Measurements from ENCODE around the gene CGNL1.

GRCh38 chr15:57500979-57501576, 124.8 kb downstream of the CGNL1 start:
- TF ChIP-seq, protein P1, sequence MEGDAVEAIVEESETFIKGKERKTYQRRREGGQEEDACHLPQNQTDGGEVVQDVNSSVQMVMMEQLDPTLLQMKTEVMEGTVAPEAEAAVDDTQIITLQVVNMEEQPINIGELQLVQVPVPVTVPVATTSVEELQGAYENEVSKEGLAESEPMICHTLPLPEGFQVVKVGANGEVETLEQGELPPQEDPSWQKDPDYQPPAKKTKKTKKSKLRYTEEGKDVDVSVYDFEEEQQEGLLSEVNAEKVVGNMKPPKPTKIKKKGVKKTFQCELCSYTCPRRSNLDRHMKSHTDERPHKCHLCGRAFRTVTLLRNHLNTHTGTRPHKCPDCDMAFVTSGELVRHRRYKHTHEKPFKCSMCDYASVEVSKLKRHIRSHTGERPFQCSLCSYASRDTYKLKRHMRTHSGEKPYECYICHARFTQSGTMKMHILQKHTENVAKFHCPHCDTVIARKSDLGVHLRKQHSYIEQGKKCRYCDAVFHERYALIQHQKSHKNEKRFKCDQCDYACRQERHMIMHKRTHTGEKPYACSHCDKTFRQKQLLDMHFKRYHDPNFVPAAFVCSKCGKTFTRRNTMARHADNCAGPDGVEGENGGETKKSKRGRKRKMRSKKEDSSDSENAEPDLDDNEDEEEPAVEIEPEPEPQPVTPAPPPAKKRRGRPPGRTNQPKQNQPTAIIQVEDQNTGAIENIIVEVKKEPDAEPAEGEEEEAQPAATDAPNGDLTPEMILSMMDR (conservative IDR thresholded peaks at IDR 0.05): no peak
- TF ChIP-seq EZH2 (IDR thresholded peaks at IDR 0.05; ENCODE audit: low read depth): no peak
